Effector memory CD8-positive, alpha-beta T cell (primary cell): ENCODE measurements around the gene ANXA7.

ENCODE experiments used
- ATAC-seq: fragments of 150-1000 bp; cut with Tn5 transposase; replicated peaks from 2 replicates; pipeline ENCODE4 v1.10.0; 2021; ENCODE audit warnings: mild to moderate bottlenecking, moderate library complexity
- DNase-seq, 3 experiments: peaks; one replicate each; pipeline ENCODE4 v3.0.0; 2021
- H3K27ac Mint-ChIP-seq, 2 donors: one replicate each; pipeline ENCODE4 v1.8.0; 2022; ENCODE audit warnings: mild to moderate bottlenecking in 2 of 2, mixed read lengths in 2 of 2, moderate library complexity in 2 of 2
- H3K27me3 Mint-ChIP-seq, 2 donors: one replicate each; pipeline ENCODE4 v1.8.0; 2022; ENCODE audit warnings: mixed read lengths in 2 of 2
- H3K36me3 Mint-ChIP-seq: one replicate; pipeline ENCODE4 v1.8.0; 2022; ENCODE audit warnings: mild to moderate bottlenecking, moderate library complexity, mixed read lengths; ENCODE audit not compliant: insufficient read depth
- H3K4me1 Mint-ChIP-seq, 2 donors: one replicate each; pipeline ENCODE4 v1.8.0; 2022; ENCODE audit warnings: low read depth in 2 of 2, mixed read lengths in 2 of 2
- H3K4me3 Mint-ChIP-seq, 2 donors: one replicate each; pipeline ENCODE4 v1.8.0; 2022; ENCODE audit warnings: mild to moderate bottlenecking in 2 of 2, mixed read lengths in 2 of 2, moderate library complexity in 2 of 2
- H3K9me3 Mint-ChIP-seq, 2 donors: one replicate each; pipeline ENCODE4 v1.8.0; 2022; ENCODE audit warnings: mixed read lengths in 2 of 2
- total RNA-seq, 9 experiments: gene quantifications; one replicate each; lab custom pipeline; 2026; lab: John Stamatoyannopoulos, UW

Gene ANXA7
- 97.9 to 288 (median 173) reads per million in 9 experiments for total RNA-seq

GRCh38 chr10:73413528-73414229 lies at the start of gene ANXA7:
Gene ANXA7, minus strand, starts transcription at chr10:73414058. Its CDS starts 13,202 bp downstream, at chr10:73400856.
- DNase-seq = peak; percentile 80 to 86 (median 86)
- Mint-ChIP-seq H3K27ac (peak within 1 kb of the TSS; percentile 95 to 97), H3K36me3 (peaks cover 13% of the 10 kb centered on the region), H3K9me3 (no peaks in the 10 kb centered on the region), H3K4me1 (peaks cover 35 to 45% of the 10 kb centered on the region in 2 donors), H3K4me3 (peak within 1 kb of the TSS; percentile 88 to 97), H3K27me3 (no peaks in the 10 kb centered on the region)
- ATAC-seq = peak; percentile 93

GRCh38 chr10:73460897-73461296 lies 47.0 kb upstream of the ANXA7 start:
- ATAC-seq (no peak), DNase-seq (no peak)
- H3K36me3 Mint-ChIP-seq = peaks cover 35% of the 10 kb centered on the region
- no peaks in the 10 kb centered on the region for H3K27me3 Mint-ChIP-seq
- H3K9me3 Mint-ChIP-seq = no peaks in the 10 kb centered on the region
- H3K27ac Mint-ChIP-seq = peak overlapping the region in 1 of 2 donors; percentile 10
- peaks cover 0 to 6% of the 10 kb centered on the region in 2 donors for H3K4me1 Mint-ChIP-seq
- no peak overlapping the region for H3K4me3 Mint-ChIP-seq

- DNase-seq = no peak
- Mint-ChIP-seq H3K27ac (peak overlapping the region; percentile 27 to 45), H3K27me3 (no peaks in the 10 kb centered on the region), H3K4me3 (no peak overlapping the region), H3K9me3 (no peaks in the 10 kb centered on the region), H3K36me3 (peaks cover 26% of the 10 kb centered on the region), H3K4me1 (peaks cover 0 to 6% of the 10 kb centered on the region in 2 donors)
- no peak for ATAC-seq
Measured at GRCh38 chr10:73459683-73460314, 45.9 kb upstream of the ANXA7 start.

- Mint-ChIP-seq H3K36me3 (peaks cover 35% of the 10 kb centered on the region), H3K4me3 (no peak overlapping the region), H3K9me3 (no peaks in the 10 kb centered on the region), H3K4me1 (peaks cover 0 to 6% of the 10 kb centered on the region in 2 donors), H3K27me3 (no peaks in the 10 kb centered on the region), H3K27ac (no peak overlapping the region)
- ATAC-seq = no peak
- DNase-seq = no peak
Measured at GRCh38 chr10:73456187-73456890, 42.5 kb upstream of the ANXA7 start.

- Mint-ChIP-seq H3K36me3 (peaks cover 42% of the 10 kb centered on the region), H3K9me3 (no peaks in the 10 kb centered on the region), H3K27me3 (no peaks in the 10 kb centered on the region), H3K4me1 (no peaks in the 10 kb centered on the region), H3K27ac (no peak overlapping the region), H3K4me3 (no peak overlapping the region)
- DNase-seq = no peak
- ATAC-seq = no peak
Measured at GRCh38 chr10:73449113-73449512, 35.3 kb upstream of the ANXA7 start.

GRCh38 chr10:73448384-73448783 lies 34.5 kb upstream of the ANXA7 start:
- H3K27me3 Mint-ChIP-seq = no peaks in the 10 kb centered on the region
- peak overlapping the region in 1 of 2 donors; percentile 6 for H3K27ac Mint-ChIP-seq
- H3K4me3 Mint-ChIP-seq = no peak overlapping the region
- DNase-seq (no peak), ATAC-seq (no peak)
- H3K9me3 Mint-ChIP-seq = no peaks in the 10 kb centered on the region
- H3K36me3 Mint-ChIP-seq = peaks cover 39% of the 10 kb centered on the region
- no peaks in the 10 kb centered on the region for H3K4me1 Mint-ChIP-seq

GRCh38 chr10:73446926-73447325 lies 33.1 kb upstream of the ANXA7 start:
- Mint-ChIP-seq H3K36me3 (peaks cover 31% of the 10 kb centered on the region), H3K9me3 (no peaks in the 10 kb centered on the region), H3K4me1 (no peaks in the 10 kb centered on the region), H3K27ac (peak overlapping the region in 1 of 2 donors; percentile 19), H3K27me3 (no peaks in the 10 kb centered on the region), H3K4me3 (no peak overlapping the region)
- no peak for ATAC-seq
- DNase-seq = no peak

- DNase-seq = no peak
- peaks cover 36% of the 10 kb centered on the region for H3K36me3 Mint-ChIP-seq
- H3K4me1 Mint-ChIP-seq = peaks cover 0 to 6% of the 10 kb centered on the region in 2 donors
- no peaks in the 10 kb centered on the region for H3K27me3 Mint-ChIP-seq
- peak overlapping the region; percentile 7 to 41 for H3K27ac Mint-ChIP-seq
- ATAC-seq = no peak
- no peak overlapping the region for H3K4me3 Mint-ChIP-seq
- no peaks in the 10 kb centered on the region for H3K9me3 Mint-ChIP-seq
Measured at GRCh38 chr10:73444457-73444856, 30.6 kb upstream of the ANXA7 start.

- Mint-ChIP-seq H3K27me3 (no peaks in the 10 kb centered on the region), H3K36me3 (peaks cover 35% of the 10 kb centered on the region), H3K4me1 (peaks cover 0 to 6% of the 10 kb centered on the region in 2 donors), H3K4me3 (no peak overlapping the region), H3K9me3 (no peaks in the 10 kb centered on the region), H3K27ac (peak overlapping the region; percentile 18 to 38)
- no peak for DNase-seq
- no peak for ATAC-seq
Measured at GRCh38 chr10:73439605-73440312, 25.9 kb upstream of the ANXA7 start.

GRCh38 chr10:73439055-73439454 lies 25.2 kb upstream of the ANXA7 start:
- no peaks in the 10 kb centered on the region for H3K27me3 Mint-ChIP-seq
- H3K9me3 Mint-ChIP-seq = no peaks in the 10 kb centered on the region
- DNase-seq (no peak), ATAC-seq (no peak)
- peak overlapping the region in 1 of 2 donors; percentile 38 for H3K27ac Mint-ChIP-seq
- H3K36me3 Mint-ChIP-seq = peaks cover 29% of the 10 kb centered on the region
- peaks cover 0 to 6% of the 10 kb centered on the region in 2 donors for H3K4me1 Mint-ChIP-seq
- no peak overlapping the region for H3K4me3 Mint-ChIP-seq

GRCh38 chr10:73433538-73433867 lies 19.6 kb upstream of the ANXA7 start, which contains the start of gene MSS51:
Gene MSS51, minus strand, starts transcription at chr10:73433561. Its CDS starts 5,277 bp downstream, at chr10:73428284.
- ATAC-seq = no peak
- DNase-seq = no peak
- H3K9me3 Mint-ChIP-seq = no peaks in the 10 kb centered on the region
- peak within 1 kb of the TSS; percentile 71 to 76 for H3K27ac Mint-ChIP-seq
- no peaks in the 10 kb centered on the region for H3K27me3 Mint-ChIP-seq
- no peak within 1 kb of the TSS for H3K4me3 Mint-ChIP-seq
- H3K4me1 Mint-ChIP-seq = peaks cover 0 to 7% of the 10 kb centered on the region in 2 donors
- peaks cover 18% of the 10 kb centered on the region for H3K36me3 Mint-ChIP-seq

GRCh38 chr10:73432646-73433537 lies 19.0 kb upstream of the ANXA7 start:
- no peaks in the 10 kb centered on the region for H3K9me3 Mint-ChIP-seq
- DNase-seq (no peak), ATAC-seq (no peak)
- no peaks in the 10 kb centered on the region for H3K27me3 Mint-ChIP-seq
- no peak overlapping the region for H3K4me3 Mint-ChIP-seq
- peaks cover 15% of the 10 kb centered on the region for H3K36me3 Mint-ChIP-seq
- peaks cover 0 to 7% of the 10 kb centered on the region in 2 donors for H3K4me1 Mint-ChIP-seq
- peak overlapping the region; percentile 71 to 76 for H3K27ac Mint-ChIP-seq
